HepG2 (cell line): ENCODE data around the gene TOMM40L. TPM values are rescaled to one million over a fixed set of nuclear protein-coding genes. Genes with fewer than 3 reads are reported as not detected.

Experiments
- ARNT ChIP-seq: fragments of 450-650 bp; IDR thresholded peaks from 2 replicates; pipeline ENCODE4 v1.6.1; 2017
- ARNTL ChIP-seq: sonication (generic); formaldehyde crosslinking; IDR thresholded peaks from 2 replicates; pipeline ENCODE4 v1.4.0; 2020; ENCODE audit warnings: mild to moderate bottlenecking, missing genetic modification reagents
- BRCA1 ChIP-seq: sonication (generic); formaldehyde crosslinking; IDR thresholded peaks from 2 replicates; pipeline ENCODE4 v1.4.0; 2020; ENCODE audit warnings: missing genetic modification reagents
- FOXC1 ChIP-seq: sonication (generic); formaldehyde crosslinking; IDR thresholded peaks from 2 replicates; pipeline ENCODE4 v1.8.0; 2022; ENCODE audit warnings: mild to moderate bottlenecking, missing genetic modification reagents, borderline replicate concordance
- KLF11 ChIP-seq: IDR thresholded peaks from 2 replicates; pipeline ENCODE4 v1.6.1; 2016; ENCODE audit warnings: missing compliant biosample characterization
- NFAT5 ChIP-seq: sonication (generic); formaldehyde crosslinking; IDR thresholded peaks from 2 replicates; pipeline ENCODE4 v1.4.0; 2020; ENCODE audit warnings: missing genetic modification reagents
- PBX3 ChIP-seq: sonication (generic); formaldehyde crosslinking; IDR thresholded peaks from 2 replicates; pipeline ENCODE4 v1.8.1; 2023; ENCODE audit warnings: missing genetic modification reagents, inconsistent platforms, borderline replicate concordance
- POLR2G ChIP-seq: fragments of 200-400 bp; formaldehyde crosslinking; IDR thresholded peaks from 2 replicates; pipeline ENCODE4 v1.6.1; 2018; ENCODE audit warnings: mild to moderate bottlenecking, low read depth, low read length, moderate library complexity
- SOX13 ChIP-seq, 3 experiments: fragments of 450-650 bp in 1 of 3; sonication (generic) in 1 of 3; formaldehyde crosslinking in 1 of 3; IDR thresholded peaks in 2 of 3; conservative IDR thresholded peaks in 1 of 3; 2 replicates each; pipeline versions ENCODE4 v1.5.0 to v1.6.1; 2016 to 2020; ENCODE audit warnings: antibody characterized with exemption in 1 of 3, mild to moderate bottlenecking in 1 of 3, missing compliant biosample characterization in 1 of 3, missing genetic modification reagents in 1 of 3, moderate library complexity in 1 of 3
- TGIF2 ChIP-seq: IDR thresholded peaks from 2 replicates; pipeline ENCODE4 v1.6.1; 2016; ENCODE audit warnings: control low read depth, missing compliant biosample characterization
- ZBTB25 ChIP-seq: IDR thresholded peaks from 2 replicates; pipeline ENCODE4 v1.6.1; 2018; ENCODE audit warnings: missing genetic modification reagents
- ZFP82 ChIP-seq: sonication (generic); formaldehyde crosslinking; IDR thresholded peaks from 2 replicates; pipeline ENCODE4 v1.5.1; 2020; ENCODE audit warnings: mild to moderate bottlenecking, missing genetic modification reagents, borderline replicate concordance
- ZNF382 ChIP-seq: sonication (generic); formaldehyde crosslinking; IDR thresholded peaks from 2 replicates; pipeline ENCODE4 v1.5.0; 2020; ENCODE audit warnings: missing genetic modification reagents, mild to moderate bottlenecking, borderline replicate concordance
- ZNF44 ChIP-seq: sonication (generic); formaldehyde crosslinking; IDR thresholded peaks from 2 replicates; pipeline ENCODE4 v1.5.1; 2020; ENCODE audit warnings: mild to moderate bottlenecking, missing genetic modification reagents
- ZNF691 ChIP-seq: sonication (generic); formaldehyde crosslinking; IDR thresholded peaks from 2 replicates; pipeline ENCODE4 v1.4.0; 2020; ENCODE audit warnings: missing genetic modification reagents, low read depth, mild to moderate bottlenecking, borderline replicate concordance
- ZNF747 ChIP-seq: sonication (generic); formaldehyde crosslinking; IDR thresholded peaks from 2 replicates; pipeline ENCODE4 v1.8.1; 2023; ENCODE audit warnings: missing genetic modification reagents, mild to moderate bottlenecking, borderline replicate concordance
- ZNF770 ChIP-seq: sonication (generic); formaldehyde crosslinking; IDR thresholded peaks from 2 replicates; pipeline ENCODE4 v1.5.0; 2020; ENCODE audit warnings: mild to moderate bottlenecking, missing genetic modification reagents
- ZNF775 ChIP-seq: sonication (generic); formaldehyde crosslinking; IDR thresholded peaks from 2 replicates; pipeline ENCODE4 v1.4.0; 2020; ENCODE audit warnings: missing genetic modification reagents, mild to moderate bottlenecking, moderate library complexity, borderline replicate concordance
- polyA plus RNA-seq, 8 experiments: library from polyadenylated mRNA; depleted of rRNA in 3 of 8; stranded (reverse) in 7 of 8; unstranded in 1 of 8; fragments of >200 nt; fragmentation: Illumina TruSeq in 4 of 8; extraction: Trizol in 4 of 8; gene quantifications; 2 replicates each; pipeline versions ENCODE4 v1.2.1 to v1.2.3, GENCODE V29; 2011 to 2016; ENCODE audit warnings: low read depth in 4 of 8, missing spikeins in 1 of 8, mixed read lengths in 1 of 8; ENCODE audit not compliant: insufficient read depth in 1 of 8
- total RNA-seq, 5 experiments: library from RNA; depleted of rRNA; stranded (reverse); fragments of >200 nt; fragmentation: Illumina TruSeq; extraction: Trizol; gene quantifications; 2 replicates each; pipeline ENCODE4 v1.2.3, GENCODE V29; 2016; ENCODE audit warnings: low read depth in 1 of 5

The TOMM40L gene
- total and polyA plus RNA-seq, 2 of the 13 experiments (the other 11 are each of a cell fraction or from before 2014, with no cell fraction given): 14.1 to 26.2 TPM

- TF ChIP-seq ZNF770 (CRISPR knock-in tag): no peak
- TF ChIP-seq ZNF382 (CRISPR knock-in tag): no peak
- TF ChIP-seq FOXC1: 0 out of 2 replicates have a peak, but pooled peaks have one; percentile 21
- no peak for TF ChIP-seq ZNF44 (CRISPR knock-in tag)
- no peak for TF ChIP-seq ZNF775
- TF ChIP-seq KLF11: no peak
- TF ChIP-seq ZNF691 (CRISPR knock-in tag): peak; percentile 51; the same call in 1 of the 2 replicates
- TF ChIP-seq ZNF747 (CRISPR knock-in tag): 0 out of 2 replicates have a peak, but pooled peaks have one; percentile 59
- no peak for TF ChIP-seq SOX13 (IDR thresholded peaks at IDR 0.05)
- TF ChIP-seq SOX13 (CRISPR knock-in tag; conservative IDR thresholded peaks at IDR 0.05 in 1 of 2, IDR thresholded peaks at IDR 0.05 in 1 of 2): peak in 1 of 2 experiments; percentile 56; a peak in 2 of 4 replicates
- TF ChIP-seq ARNTL (CRISPR knock-in tag): no peak
- TF ChIP-seq PBX3 (CRISPR knock-in tag): no peak
- TF ChIP-seq POLR2G: no peak
- TF ChIP-seq ARNT: no peak
- no peak for TF ChIP-seq NFAT5 (CRISPR knock-in tag)
- no peak for TF ChIP-seq ZBTB25
- TF ChIP-seq BRCA1 (CRISPR knock-in tag): no peak
- TF ChIP-seq ZFP82 (CRISPR knock-in tag): no peak
- no peak for TF ChIP-seq TGIF2
Observed at GRCh38 chr1:161238039-161238473, 12.2 kb downstream of the TOMM40L start, which contains the start of gene NR1I3 (continued).
